HG02852 (cell line): ENCODE data around the gene ZNF780A.
"Not testable (repeated sequence)": the region's sequence is repeated elsewhere in the genome, so short reads cannot be mapped to it uniquely, and the experiment has no call there.

ENCODE experiments used
- ATAC-seq: cut with Tn5 transposase; IDR thresholded peaks from one replicate; pipeline ENCODE4 v1.9.1; 2021; ENCODE audit warnings: mild to moderate bottlenecking, moderate library complexity; ENCODE audit not compliant: unreplicated experiment

ZNF780A gene

GRCh38 chr19:40088299-40089047, 2.3 kb downstream of the ZNF780A start:
- ATAC-seq = no peak

- ATAC-seq = no peak
Measured at GRCh38 chr19:40084948-40085347, 5.8 kb downstream of the ZNF780A start.

GRCh38 chr19:40081411-40081810, 9.3 kb downstream of the ZNF780A start:
- no peak for ATAC-seq

DNA sequence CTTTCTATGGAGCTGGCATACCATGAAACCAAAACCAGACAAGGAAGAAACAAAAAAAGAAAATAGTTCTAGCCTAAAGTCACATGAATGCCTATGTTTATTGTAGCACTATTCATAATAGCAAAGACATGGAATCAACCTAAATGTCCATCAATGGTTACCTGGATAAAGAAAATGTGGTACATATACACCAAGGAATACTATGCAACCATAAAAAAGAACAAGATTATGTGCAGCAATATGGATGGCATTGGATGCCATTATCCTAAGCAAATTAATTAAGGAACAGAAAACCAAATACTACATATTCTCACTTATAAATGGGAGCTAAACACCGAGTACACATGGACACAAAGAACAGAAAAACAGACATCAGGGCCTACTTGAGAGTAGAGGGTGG, 10.5 kb downstream of the ZNF780A start:
- ATAC-seq = no peak

- ATAC-seq = no peak
Measured at GRCh38 chr19:40078377-40078776, 12.4 kb downstream of the ZNF780A start.

DNA sequence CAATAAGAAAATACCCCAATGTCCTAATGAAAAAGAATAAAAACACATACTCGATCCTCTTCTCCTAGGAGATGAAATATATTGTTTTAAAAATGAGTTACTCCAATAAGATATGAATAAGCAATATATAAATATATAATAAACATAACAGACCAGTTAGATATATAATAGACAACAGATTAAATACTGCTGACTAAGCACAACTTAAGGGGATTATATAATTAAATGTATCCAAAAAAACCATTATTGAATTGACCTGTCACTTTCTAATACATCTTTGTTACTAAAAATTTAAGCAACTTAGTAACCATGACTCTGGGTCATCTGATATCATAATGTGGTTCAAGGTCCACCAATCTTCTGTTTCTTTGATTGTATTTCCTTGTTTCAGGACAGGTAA, 20.7 kb downstream of the ZNF780A start:
- ATAC-seq = no peak

- ATAC-seq = no peak
Measured at GRCh38 chr19:40059624-40060023, 31.1 kb downstream of the ZNF780A start.

DNA sequence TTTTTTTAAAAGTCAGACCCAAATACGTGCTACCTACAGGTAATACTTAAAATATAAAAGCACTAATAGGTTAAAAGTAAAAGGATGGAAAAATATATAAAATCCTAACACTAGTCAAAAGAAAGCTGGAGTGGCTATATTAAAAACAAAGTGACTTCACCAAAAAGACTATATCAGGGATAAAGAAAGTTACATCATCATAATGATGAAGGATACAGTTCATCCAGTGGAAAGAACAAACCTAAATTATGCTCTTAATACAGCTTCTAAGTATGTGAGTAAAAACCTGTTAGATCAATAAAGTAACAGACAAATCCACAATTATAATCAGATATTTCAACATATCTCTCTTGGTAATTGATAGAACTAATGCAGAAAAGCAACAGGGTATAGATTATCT, 33.6 kb downstream of the ZNF780A start:
- ATAC-seq = no peak

DNA sequence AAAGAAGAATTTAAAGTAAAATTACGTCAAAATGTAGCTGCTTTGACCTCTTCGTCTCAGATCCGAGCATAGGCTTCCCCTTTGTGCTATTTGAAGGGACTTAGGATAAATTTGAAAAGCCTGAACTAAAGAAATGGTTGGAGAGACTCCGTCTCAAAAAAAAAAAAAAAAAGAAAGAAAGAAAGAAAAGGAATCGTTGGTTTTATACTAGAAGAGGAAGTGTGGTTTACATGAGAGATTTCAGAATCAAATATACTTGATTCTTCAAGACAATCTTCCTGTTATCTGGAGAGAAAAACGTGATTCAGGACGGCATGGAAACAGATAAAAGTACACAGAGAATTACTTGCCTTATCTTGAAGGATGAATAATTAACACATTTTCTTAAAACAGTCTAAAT, 34.2 kb downstream of the ZNF780A start:
- no peak for ATAC-seq

- peak; percentile 82 for ATAC-seq
Measured at GRCh38 chr19:40055832-40056504, 34.8 kb downstream of the ZNF780A start, which contains the start of gene ZNF780B. ZNF780B (minus strand) TSS chr19:40056231; CDS start chr19:40050332, 5,899 bp downstream.

DNA sequence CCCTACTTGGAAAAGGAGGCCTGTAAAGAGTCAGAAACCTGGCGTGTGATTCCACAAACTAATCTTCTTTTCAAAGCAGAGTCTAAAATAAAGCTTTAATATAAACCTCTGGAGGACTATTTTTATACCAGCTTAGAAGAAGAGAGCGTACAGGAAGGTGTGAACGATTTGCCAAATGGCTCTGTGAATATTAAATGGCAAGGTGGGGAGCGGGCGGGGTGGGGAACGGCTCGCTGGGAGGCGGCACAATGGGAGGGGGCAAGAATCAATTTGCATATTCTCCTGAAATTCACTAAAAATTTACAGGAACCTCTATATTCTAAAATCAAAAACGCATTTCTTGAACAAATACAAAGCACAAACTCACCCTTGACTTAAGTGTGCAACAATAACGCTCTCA, 35.7 kb downstream of the ZNF780A start:
- no peak for ATAC-seq

DNA sequence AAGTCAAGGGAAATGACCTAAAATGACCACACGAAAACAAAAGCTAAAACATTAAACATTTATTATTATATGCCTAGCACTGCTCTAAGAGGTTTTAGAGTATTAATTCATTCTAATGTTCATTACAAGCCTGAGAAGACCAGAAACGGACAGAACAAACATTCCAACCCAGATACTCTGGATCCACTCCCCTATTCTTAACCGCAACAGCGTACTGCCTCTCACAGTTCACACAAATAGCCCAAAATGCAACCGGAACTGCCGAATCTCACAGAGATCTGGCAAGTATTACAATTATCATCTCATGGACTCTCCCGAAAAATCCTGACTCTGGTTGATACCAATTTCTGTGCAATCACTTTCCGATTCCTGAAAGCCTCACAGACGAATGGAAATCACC, 36.1 kb downstream of the ZNF780A start:
- no peak for ATAC-seq

GRCh38 chr19:40053491-40053890, 37.3 kb downstream of the ZNF780A start:
- ATAC-seq = no peak

GRCh38 chr19:40041718-40042117, 49.0 kb downstream of the ZNF780A start:
- not testable (repeated sequence) for ATAC-seq

- not testable (repeated sequence) for ATAC-seq
Measured at GRCh38 chr19:40038047-40038446, 52.7 kb downstream of the ZNF780A start.

DNA sequence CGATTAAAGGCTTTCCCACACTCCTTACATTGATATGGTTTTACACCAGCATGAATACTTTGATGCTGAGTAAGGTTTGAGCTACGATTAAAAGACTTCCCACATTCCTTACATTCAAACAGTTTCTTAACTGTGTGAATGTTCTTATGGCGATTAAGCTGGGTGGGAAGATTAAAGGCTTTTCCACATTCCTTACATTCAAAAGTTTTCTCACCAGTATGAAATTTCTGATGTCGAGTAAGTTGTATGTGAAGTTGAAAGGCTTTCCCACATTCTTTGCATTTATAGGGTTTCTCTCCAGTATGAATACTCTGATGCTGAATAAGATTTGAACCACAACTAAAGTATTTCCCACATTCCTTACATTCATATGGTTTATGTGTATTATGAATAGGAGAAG, 54.7 kb downstream of the ZNF780A start:
- no peak for ATAC-seq

DNA sequence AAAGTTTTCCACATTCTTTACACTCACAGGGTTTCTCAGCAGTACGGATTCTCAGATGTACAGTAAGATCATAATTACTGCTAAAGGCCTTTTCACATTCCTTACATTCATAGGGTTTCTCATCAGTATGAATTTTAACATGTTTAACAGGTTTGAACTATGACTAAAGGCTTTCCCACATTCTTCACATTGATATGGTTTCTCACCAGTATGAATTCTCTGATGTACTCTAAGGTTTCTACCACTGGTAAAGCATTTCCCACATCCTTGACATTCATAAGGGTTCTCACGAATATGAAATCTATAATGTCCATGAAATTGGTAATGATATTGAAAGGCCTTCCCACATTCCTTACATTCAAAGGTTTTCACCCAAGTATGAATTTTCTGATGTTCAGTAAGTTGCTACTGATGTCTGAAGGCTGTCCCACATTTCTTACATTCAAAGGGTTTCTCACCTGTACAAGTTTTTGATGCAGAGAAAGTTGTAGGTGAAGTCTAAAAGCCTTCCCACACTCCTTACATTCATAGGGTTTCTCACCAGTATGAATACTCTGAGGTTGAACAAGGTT, 56.7 kb downstream of the ZNF780A start:
- no peak for ATAC-seq

DNA sequence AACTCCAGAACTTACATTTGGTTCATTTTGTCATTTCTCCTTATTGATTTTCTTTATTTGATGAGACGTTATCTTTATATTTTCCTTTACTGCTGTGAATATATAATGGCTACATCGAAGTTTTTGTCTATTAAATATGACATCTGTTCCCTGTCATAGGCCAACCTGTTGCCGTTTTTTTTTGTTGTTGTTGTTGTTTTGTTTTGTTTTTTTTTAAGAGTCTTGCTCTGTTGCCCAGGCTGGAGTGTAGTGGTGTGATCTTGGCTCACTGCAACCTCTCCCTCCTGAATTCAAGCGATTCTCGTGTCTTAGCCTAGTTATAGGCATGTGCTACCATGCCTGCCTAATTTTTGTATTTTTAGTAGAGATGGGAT, 64.2 kb downstream of the ZNF780A start:
- no peak for ATAC-seq

- ATAC-seq = no peak
Measured at GRCh38 chr19:40025938-40026596, 64.7 kb downstream of the ZNF780A start.

GRCh38 chr19:40023969-40024368, 66.8 kb downstream of the ZNF780A start:
- ATAC-seq = no peak
